ENCODE data around the gene TMEM8B. TPM values are rescaled to one million over a fixed set of nuclear protein-coding genes. Genes with fewer than 3 reads are reported as not detected.
"Not testable (repeated sequence)": the region's sequence is repeated elsewhere in the genome, so short reads cannot be mapped to it uniquely, and the experiment has no call there.

The TMEM8B gene
- total RNA-seq, 1 donor from 2014 or later, result 6.8 TPM

DNA sequence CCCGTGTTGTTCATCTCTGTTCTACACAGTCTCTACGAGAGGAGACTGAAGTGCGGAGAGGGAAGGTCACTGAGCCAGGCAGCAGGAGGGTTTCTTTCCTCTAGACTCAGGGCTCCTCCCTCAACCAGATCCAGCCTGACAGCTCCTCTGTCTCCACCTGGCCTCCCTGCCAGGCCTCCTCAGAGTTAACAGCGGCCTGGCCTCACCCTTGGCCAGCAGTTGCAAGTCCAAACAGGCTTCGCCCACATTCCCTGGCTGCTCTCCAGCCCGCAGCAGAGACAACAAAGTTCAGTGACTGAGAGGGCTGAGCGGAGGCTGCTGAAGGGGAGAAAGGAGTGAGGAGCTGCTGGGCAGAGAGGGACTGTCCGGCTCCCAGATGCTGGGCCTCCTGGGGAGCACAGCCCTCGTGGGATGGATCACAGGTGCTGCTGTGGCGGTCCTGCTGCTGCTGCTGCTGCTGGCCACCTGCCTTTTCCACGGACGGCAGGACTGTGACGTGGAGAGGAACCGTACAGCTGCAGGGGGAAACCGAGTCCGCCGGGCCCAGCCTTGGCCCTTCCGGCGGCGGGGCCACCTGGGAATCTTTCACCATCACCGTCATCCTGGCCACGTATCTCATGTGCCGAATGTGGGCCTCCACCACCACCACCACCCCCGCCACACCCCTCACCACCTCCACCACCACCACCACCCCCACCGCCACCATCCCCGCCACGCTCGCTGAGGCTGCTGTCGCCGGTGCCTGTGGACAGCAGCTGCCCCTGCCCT lies 77.1 kb downstream of the TMEM8B start, which contains the start of gene HRCT1:
Gene HRCT1, plus strand, starts transcription at position 291 of the 768 bp plus-strand sequence. Its CDS starts 86 bp downstream, at position 377.
- DNase-seq (ENCODE audit: low read depth), result peak; percentile 99

DNA sequence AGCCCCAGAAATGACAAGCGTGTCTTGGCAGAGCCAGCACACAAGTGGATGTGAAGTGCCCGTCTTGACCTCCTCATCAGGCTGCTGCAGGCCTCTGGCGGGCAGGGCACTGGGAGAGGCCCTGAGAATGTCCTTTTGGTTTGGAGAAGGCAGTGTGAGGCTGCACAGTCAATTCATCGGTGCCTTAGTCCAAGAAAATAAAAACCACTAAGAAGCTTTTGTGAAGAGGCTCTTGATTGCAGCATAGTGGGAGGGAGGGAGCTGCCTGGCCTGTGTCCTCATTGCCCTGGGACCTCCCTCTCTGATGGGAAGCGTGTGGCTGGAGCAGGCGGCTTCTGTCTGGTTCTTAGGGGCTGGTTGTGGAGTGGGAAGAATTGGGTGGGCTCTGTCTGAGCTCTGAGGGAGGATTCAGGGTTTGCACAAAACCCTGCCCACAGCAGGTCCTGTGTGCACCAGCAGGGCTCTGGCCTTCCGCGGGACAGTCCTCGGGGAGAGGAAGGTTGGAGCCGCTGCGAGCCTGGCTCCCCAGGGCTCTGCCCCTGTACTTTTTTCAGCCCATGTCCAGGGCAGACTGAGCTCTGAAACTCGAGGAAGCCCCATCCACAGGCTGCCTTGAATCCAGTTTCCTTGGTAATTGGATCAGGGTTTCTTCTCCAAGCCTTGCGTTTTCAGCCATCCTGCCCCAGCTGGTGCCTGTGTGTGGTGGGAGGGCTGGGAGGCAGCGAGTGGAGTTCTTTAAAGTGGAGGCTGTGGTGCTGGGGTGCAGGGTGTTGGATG lies 78.1 kb downstream of the TMEM8B start:
- peak; percentile 79 for DNase-seq (ENCODE audit: low read depth)

DNA sequence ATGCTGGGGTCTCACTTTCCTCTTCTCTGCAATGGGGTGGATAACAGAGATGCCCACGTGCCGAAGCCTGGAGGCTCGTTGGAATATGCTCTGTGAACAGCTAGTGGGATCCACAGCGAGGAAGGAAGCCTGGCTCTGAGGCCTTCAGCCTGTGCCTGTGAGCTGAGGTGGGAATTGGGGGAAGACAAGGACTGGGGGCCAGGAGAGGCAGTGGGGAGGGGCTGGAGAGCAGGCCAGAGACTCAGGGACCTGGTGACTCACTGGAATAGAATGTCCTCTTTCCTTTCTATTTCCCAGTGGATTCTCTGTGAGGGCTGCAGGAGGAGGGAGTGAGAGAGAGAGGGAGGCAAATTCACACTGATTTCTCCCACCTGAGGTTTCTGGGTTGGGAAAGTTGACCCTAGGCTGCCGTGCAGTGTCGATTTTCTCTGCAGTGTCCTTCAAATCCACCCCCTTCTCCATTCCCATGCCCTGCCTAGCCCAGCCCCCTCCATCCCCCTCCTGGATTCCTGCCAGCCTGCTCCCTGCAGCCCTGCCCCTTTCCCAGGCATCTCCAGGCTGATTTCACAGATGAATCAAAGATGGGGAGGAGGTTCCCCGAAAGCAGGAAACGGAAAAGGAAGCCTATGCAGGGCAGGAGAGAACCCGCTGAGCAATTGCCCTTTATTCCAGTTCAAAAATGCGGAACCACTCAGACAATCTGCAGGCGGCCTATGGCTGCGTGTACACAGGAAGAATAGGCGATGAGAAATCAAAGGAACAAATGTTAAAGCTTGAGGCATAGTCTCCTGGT lies 78.9 kb downstream of the TMEM8B start:
- peak; percentile 87 for DNase-seq (ENCODE audit: low read depth)

DNA sequence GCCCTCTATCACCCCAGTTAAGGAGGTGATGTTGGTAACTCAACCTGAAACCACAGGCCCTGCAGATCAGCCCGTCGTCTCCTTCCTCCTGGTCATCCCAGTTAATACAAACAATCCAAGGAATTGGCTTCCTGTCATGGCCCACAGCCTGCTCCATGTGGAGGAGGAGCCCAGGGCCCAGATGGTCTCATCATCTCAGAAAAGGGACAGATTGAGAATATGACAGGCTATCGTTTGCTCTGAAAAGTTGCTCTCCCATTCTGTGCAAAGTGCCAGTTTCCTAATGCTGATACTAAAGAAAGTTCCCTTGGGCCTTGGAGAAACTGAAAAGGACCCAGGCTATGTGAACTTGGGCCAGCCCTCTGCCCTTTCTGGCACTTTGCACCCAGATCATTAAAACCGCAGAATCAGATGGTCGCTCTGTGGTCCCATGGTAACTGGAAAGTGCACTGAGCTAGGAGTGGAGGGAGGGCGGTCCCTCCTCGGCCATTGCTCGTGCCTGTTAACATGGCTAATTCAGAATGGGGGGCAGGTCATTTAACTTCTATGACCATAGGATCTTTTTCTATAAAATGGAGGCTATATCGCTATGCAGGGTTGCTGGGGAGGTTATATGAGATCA lies 79.6 kb downstream of the TMEM8B start:
- peak; percentile 51 for DNase-seq (ENCODE audit: low read depth)

DNA sequence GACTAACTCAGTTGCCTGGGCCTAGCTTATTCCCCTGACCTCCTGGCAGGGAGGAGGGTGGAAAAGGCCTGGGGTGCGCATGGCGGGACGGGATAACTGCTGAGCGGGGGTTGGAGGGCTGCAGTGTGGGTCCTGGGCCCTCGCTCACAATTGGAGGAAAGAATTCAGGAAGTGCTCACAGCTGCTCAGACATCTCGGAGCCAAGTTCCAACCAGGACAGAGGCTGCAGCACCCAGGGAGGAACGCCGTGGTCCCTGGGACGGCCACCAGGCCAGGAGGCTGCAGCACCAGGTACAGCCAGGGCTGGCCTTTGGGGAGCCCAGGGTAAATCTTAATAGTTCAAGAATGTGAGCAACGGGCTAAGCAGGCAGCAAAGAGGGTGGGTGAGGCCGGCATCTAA lies 80.2 kb downstream of the TMEM8B start, which contains the start of gene SPAAR:
Gene SPAAR, plus strand, starts transcription at position 217 of the 400 bp plus-strand sequence. CDS start 974 bp downstream, outside the sequence.
- no peak for DNase-seq (ENCODE audit: low read depth)

DNA sequence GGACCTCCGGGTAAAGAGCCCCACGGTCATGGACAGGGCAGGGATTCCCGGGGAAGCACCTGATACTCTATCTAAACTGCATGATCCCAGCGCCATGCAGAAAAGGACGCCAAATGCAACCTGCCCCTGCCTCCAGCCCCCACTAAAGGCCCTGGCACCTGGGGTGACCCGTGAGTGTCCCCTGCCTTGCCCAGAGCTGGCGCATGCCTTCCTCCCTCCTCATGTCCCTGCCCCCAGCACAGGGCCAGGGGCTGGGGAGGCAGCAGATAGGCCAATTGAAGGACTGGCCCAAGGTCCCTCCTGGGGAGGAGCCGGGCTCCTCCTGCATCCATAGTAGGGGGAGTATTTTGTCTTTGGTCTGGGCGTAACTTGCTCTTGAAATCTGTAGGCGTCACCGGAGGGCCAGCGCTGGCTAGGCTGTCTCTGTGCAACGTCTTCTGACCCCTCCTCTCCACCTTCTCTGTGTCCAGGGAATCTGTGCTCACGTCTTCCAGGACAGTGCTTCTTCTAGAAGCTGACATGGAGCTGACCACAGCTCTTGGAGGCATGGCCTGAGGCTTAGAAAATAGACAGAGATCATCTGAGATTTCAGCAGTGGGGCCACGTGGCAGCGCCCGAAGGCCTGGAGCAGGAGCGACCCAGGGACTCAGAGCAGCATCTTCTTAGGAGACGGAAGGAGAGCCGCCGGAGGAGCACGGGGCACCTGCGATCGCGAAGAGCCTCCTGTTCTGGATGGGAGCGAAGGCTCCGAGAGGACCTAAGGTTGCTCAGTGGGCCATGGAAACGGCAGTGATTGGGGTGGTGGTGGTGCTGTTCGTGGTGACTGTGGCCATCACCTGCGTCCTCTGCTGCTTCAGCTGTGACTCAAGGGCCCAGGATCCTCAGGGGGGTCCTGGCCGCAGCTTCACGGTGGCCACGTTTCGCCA lies 80.9 kb downstream of the TMEM8B start:
- DNase-seq (ENCODE audit: low read depth), result no peak

DNA sequence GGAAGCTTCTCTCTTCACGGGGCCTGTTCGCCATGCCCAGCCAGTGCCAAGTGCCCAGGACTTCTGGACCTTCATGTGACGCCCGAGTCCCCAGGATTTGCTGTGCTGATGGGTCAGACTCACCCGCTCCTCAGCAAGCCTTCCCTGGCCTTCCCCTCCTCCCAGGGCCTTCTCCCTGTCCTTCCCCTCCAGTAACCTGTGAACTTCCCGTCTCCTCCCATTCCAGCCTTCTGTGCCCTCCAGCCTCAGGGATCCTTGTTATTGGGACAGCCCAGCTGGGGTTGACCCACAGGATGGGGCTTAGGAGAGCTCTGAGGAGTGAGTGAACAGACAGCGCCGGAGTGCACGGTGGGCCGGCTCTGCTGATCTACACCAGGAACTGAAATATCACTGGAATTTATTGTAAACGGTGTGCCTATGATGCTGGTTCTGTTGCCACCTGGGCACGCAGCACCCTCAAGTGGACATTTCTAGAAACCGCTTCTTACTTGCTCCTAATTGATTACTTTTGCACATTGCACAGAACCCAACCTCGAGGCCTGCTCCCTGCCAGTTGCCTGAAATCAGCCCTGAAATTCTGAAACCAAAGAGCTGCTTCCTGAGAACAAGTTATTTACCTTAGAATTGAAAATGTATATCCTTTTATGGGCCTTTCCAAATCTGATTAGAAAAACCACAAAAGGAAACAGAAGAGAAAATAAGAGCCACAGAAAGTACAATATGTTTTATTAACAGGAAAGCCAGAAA lies 81.8 kb downstream of the TMEM8B start:
- peak; percentile 59 for DNase-seq (ENCODE audit: low read depth)

DNA sequence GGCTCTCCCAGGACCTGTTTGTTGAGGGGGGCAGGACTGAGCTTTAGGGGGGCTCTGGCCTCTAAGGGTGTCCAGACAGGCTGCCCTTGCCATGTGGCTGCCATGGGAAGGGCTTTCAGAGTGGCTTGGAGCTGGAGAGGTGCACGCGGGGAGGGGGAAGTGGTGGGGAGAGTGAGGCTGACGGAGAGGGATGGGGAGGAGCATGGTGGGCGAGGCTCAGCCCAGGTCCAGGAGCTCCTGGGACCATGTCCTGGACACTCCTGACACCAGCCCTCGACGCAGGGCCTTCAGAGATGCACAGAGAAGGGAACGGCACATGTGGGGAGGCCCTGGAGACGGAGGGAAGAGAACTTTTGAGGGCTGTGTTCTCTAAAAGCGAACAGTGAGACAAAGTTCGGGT lies 82.7 kb downstream of the TMEM8B start:
- DNase-seq (ENCODE audit: low read depth), result no peak

DNA sequence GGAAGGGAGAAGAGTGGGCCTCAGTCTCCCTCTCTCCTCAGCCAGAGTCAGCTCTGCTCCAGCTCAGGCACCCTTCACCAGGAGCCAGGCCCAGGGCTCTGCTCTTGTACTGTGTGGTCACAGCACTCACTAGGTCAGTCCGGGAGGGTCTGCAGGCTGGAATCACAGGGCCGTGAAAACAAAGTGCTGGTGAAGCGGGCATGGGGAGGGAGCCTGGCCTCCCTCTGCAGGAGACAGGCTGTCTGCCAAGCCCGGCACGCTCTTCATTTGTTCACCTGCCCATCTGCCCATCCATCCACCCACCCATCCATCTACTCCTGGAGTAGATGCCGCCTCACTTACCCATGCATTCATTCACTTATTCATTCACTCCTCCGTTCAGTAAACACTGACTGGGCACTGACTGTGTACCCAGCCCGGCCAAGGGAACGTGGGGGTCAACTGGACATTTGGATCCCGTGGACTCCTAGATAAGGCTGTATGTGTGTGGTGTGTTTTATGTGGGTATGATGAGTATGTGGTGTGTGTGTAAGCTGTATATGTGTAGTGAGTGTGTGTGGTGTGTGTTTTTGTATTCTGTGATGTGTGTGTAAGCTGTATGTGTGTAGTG lies 83.9 kb downstream of the TMEM8B start:
- DNase-seq (ENCODE audit: low read depth), result no peak

DNA sequence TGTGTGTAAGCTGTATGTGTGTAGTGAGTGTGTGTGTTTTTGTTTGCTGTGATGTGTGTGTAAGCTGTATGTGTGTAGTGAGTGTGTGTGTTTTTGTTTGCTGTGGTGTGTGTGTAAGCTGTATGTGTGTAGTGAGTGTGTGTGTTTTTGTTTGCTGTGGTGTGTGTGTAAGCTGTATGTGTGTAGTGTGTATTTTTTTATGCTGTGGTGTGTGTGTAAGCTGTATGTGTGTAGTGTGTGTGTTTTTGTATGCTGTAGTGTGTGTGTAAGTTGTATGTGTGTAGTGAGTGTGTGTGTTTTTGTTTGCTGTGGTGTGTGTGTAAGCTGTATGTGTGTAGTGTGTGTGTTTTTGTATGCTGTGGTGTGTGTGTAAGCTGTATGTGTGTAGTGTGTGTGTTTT lies 84.4 kb downstream of the TMEM8B start:
- DNase-seq (ENCODE audit: low read depth), result not testable (repeated sequence)

DNA sequence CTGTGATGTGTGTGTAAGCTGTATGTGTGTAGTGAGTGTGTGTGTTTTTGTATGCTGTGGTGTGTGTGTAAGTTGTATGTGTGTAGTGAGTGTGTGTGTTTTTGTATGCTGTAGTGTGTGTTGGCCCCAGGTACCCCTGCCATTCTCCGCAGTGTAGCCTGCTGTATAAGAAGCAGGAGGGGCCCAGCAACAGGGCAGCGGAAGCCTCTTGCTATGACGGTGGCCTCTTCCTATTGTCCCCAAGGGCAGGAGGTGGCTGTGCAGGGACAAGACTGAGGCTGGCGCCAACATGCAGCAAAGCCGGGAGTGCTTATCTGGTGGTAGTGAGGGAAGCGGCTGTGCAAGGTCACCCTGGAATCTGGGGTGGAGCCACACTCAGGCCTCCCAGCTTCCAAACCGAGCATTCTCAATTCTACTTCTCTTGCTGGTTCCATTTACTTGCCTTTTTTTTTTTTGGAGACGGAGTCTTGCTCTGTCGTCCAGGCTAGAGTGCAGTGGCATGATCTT lies 85.3 kb downstream of the TMEM8B start:
- peak; percentile 31 for DNase-seq (ENCODE audit: low read depth)

Other genes with a start within 250 kb of the TMEM8B start
- gene TESK1, start 224.0 kb upstream of the TMEM8B start, total RNA-seq, result 63.5 and 76.8 TPM in 2 replicates
- gene CD72, start 210.8 kb upstream of the TMEM8B start, total RNA-seq, result 2.2 TPM in 2 replicates
- not detected in 2 replicates for gene SIT1, start 178.3 kb upstream of the TMEM8B start, total RNA-seq
- 1,100 and 3,603 TPM in 2 replicates for gene RMRP, start 171.2 kb upstream of the TMEM8B start, total RNA-seq
- 9.8 and 14.0 TPM in 2 replicates for gene CCDC107, start 170.9 kb upstream of the TMEM8B start, total RNA-seq
- gene ARHGEF39, start 164.0 kb upstream of the TMEM8B start, total RNA-seq, result not detected in 2 replicates
- gene CA9, start 155.3 kb upstream of the TMEM8B start, total RNA-seq, result 0.10 TPM in 1 of 2 replicates, not detected in the other
- 13,316 and 13,583 TPM in 2 replicates for gene TPM2, start 139.3 kb upstream of the TMEM8B start, total RNA-seq
- 219 and 242 TPM in 2 replicates for gene TLN1, start 97.0 kb upstream of the TMEM8B start, total RNA-seq
- 69.1 and 79.9 TPM in 2 replicates for gene CREB3, start 96.6 kb upstream of the TMEM8B start, total RNA-seq
- 31.9 and 34.4 TPM in 2 replicates for gene GBA2, start 80.0 kb upstream of the TMEM8B start, total RNA-seq
- gene RGP1, start 79.9 kb upstream of the TMEM8B start, total RNA-seq, result 15.5 and 17.3 TPM in 2 replicates
- gene MSMP, start 75.0 kb upstream of the TMEM8B start, total RNA-seq, result not detected in 2 replicates
- gene NPR2, start 37.6 kb upstream of the TMEM8B start, total RNA-seq, result 8.2 and 17.3 TPM in 2 replicates
- 3.4 TPM in 2 replicates for gene SPAG8, start 17.0 kb upstream of the TMEM8B start, total RNA-seq
- gene HINT2, start 14.2 kb upstream of the TMEM8B start, total RNA-seq, result 24.4 and 30.0 TPM in 2 replicates
- gene FAM221B, start 496 bp upstream of the TMEM8B start, total RNA-seq, result not detected in 2 replicates
- not detected in 2 replicates for gene OR13J1, start 41.2 kb downstream of the TMEM8B start, total RNA-seq
- 0.37 and 1.5 TPM in 2 replicates for gene HRCT1, start 77.0 kb downstream of the TMEM8B start, total RNA-seq
- gene SPAAR, start 80.3 kb downstream of the TMEM8B start, total RNA-seq, result not detected in 2 replicates
- gene OR2S2, start 128.9 kb downstream of the TMEM8B start, total RNA-seq, result not detected in 2 replicates
- 9.8 and 11.1 TPM in 2 replicates for gene RECK, start 207.7 kb downstream of the TMEM8B start, total RNA-seq